IMR-90 (cell line): ENCODE measurements around the gene GRIK5. TPM values are rescaled to one million over a fixed set of nuclear protein-coding genes. Genes with fewer than 3 reads are reported as not detected.

Experiments
- ATAC-seq: fragments of 200-7000 bp; cut with Tn5 transposase; 2 replicates; pipeline ENCODE4 v1.9.1; 2020; ENCODE audit warnings: low read depth, mild to moderate bottlenecking, moderate library complexity
- BruUV-seq: library from RNA; stranded (reverse); fragments of 400-500 nt; replicated peaks from 2 replicates; lab custom pipeline; 2021; lab: Mats Ljungman, UMichigan
- CTCF ChIA-PET: fragments of 300-600 bp; formaldehyde crosslinking; extraction: SDS; loops from one replicate; lab custom pipeline; 2021; ENCODE audit warnings: antibody characterized with exemption; lab: Yijun Ruan, JAX
- POLR2A ChIA-PET: fragments of 300-600 bp; sonication (Branson Sonifier 250); formaldehyde crosslinking; loops from one replicate; lab custom pipeline; 2022; ENCODE audit warnings: antibody characterized with exemption; ENCODE audit not compliant: unreplicated experiment; lab: Charles Lee
- DNase-seq: peaks from one replicate; pipeline ENCODE4 v3.0.0; 2013
- H2AFZ ChIP-seq: replicated peaks from 2 replicates; pipeline ENCODE3; 2013; ENCODE audit warnings: low read length, mild to moderate bottlenecking; ENCODE audit not compliant: poor library complexity
- H2AK5ac ChIP-seq: 2 replicates; pipeline ENCODE4 v1.6.1; 2013; ENCODE audit warnings: low read depth, low read length, inconsistent platforms
- H2AK9ac ChIP-seq: replicated peaks from 2 replicates; pipeline ENCODE3; 2013; ENCODE audit warnings: mild to moderate bottlenecking, low read depth, low read length, moderate library complexity; ENCODE audit not compliant: poor library complexity
- H2BK120ac ChIP-seq: 2 replicates; pipeline ENCODE4 v1.6.1; 2013; ENCODE audit warnings: low read depth, low read length, inconsistent platforms
- H2BK15ac ChIP-seq: 3 replicates; pipeline ENCODE4 v1.6.1; 2013; ENCODE audit warnings: low read depth, low read length, inconsistent platforms
- H2BK20ac ChIP-seq: 2 replicates; pipeline ENCODE4 v1.6.1; 2013; ENCODE audit warnings: low read depth, mild to moderate bottlenecking, inconsistent platforms, low read length, moderate library complexity
- H2BK5ac ChIP-seq: 2 replicates; pipeline ENCODE4 v1.6.1; 2013; ENCODE audit warnings: mild to moderate bottlenecking, low read depth, low read length, inconsistent platforms; ENCODE audit not compliant: poor library complexity, severe bottlenecking
- H3K14ac ChIP-seq: replicated peaks from 2 replicates; pipeline ENCODE4 v1.6.1; 2013; ENCODE audit warnings: low read depth, low read length, inconsistent platforms
- H3K18ac ChIP-seq: 2 replicates; pipeline ENCODE4 v1.6.1; 2013; ENCODE audit warnings: low read depth, low read length, control low read depth
- H3K23ac ChIP-seq: 2 replicates; pipeline ENCODE4 v1.6.1; 2013; ENCODE audit warnings: low read depth, low read length, inconsistent platforms
- H3K27ac ChIP-seq: 2 replicates; pipeline ENCODE4 v1.5.1; 2013; ENCODE audit warnings: mild to moderate bottlenecking, control low read depth, low read length; ENCODE audit not compliant: insufficient read depth
- H3K27me3 ChIP-seq: 2 replicates; pipeline ENCODE4 v1.6.1; 2013; ENCODE audit warnings: low read length; ENCODE audit not compliant: control insufficient read depth, insufficient read depth
- H3K36me3 ChIP-seq: 2 replicates; pipeline ENCODE4 v1.6.1; 2013; ENCODE audit warnings: low read length, mixed read lengths; ENCODE audit not compliant: control insufficient read depth, insufficient read depth
- H3K4ac ChIP-seq: 2 replicates; pipeline ENCODE4 v1.6.1; 2013; ENCODE audit warnings: low read depth, low read length, inconsistent platforms
- H3K4me1 ChIP-seq: 2 replicates; pipeline ENCODE4 v1.6.1; 2013; ENCODE audit warnings: low read length, mixed read lengths; ENCODE audit not compliant: control insufficient read depth, insufficient read depth
- H3K4me2 ChIP-seq: 2 replicates; pipeline ENCODE4 v1.6.1; 2013; ENCODE audit warnings: low read depth, mild to moderate bottlenecking, control low read depth, low read length, moderate library complexity
- H3K4me3 ChIP-seq: 2 replicates; pipeline ENCODE4 v1.5.1; 2013; ENCODE audit warnings: low read depth, mild to moderate bottlenecking, control low read depth, low read length, moderate library complexity; ENCODE audit not compliant: insufficient read depth
- H3K56ac ChIP-seq: 2 replicates; pipeline ENCODE4 v1.6.1; 2013; ENCODE audit warnings: low read length, inconsistent platforms; ENCODE audit not compliant: insufficient read depth; ENCODE audit errors: extremely low read depth
- H3K79me1 ChIP-seq, 2 experiments: 2 replicates each; pipeline ENCODE4 v1.6.1; 2013; ENCODE audit warnings: low read length in 2 of 2, inconsistent platforms in 1 of 2, low read depth in 1 of 2
- H3K9ac ChIP-seq: 2 replicates; pipeline ENCODE4 v1.6.1; 2013; ENCODE audit warnings: low read depth, low read length, control low read depth
- H3K9me1 ChIP-seq: 2 replicates; pipeline ENCODE4 v1.6.1; 2013; ENCODE audit warnings: low read length, inconsistent platforms; ENCODE audit not compliant: insufficient read depth
- H3K9me3 ChIP-seq: 2 replicates; pipeline ENCODE4 v1.6.1; 2013; ENCODE audit warnings: low read length; ENCODE audit not compliant: control insufficient read depth, insufficient read depth
- H4K20me1 ChIP-seq: 2 replicates; pipeline ENCODE4 v1.6.1; 2013; ENCODE audit warnings: low read length, inconsistent platforms; ENCODE audit not compliant: insufficient read depth
- H4K5ac ChIP-seq: 2 replicates; pipeline ENCODE4 v1.6.1; 2013; ENCODE audit warnings: mild to moderate bottlenecking, low read depth, low read length, control low read depth
- H4K8ac ChIP-seq, 2 experiments: 2 replicates each; pipeline ENCODE4 v1.6.1; 2013; ENCODE audit warnings: low read depth in 2 of 2, low read length in 2 of 2, control low read depth in 1 of 2, inconsistent platforms in 1 of 2
- H4K91ac ChIP-seq: 2 replicates; pipeline ENCODE4 v1.6.1; 2013; ENCODE audit warnings: low read depth, low read length, inconsistent platforms; ENCODE audit not compliant: insufficient read depth
- BHLHE40 ChIP-seq: fragments of 150-350 bp; IDR thresholded peaks from 2 replicates; pipeline ENCODE4 v1.6.1; 2016; ENCODE audit warnings: mild to moderate bottlenecking, low read depth, low read length
- CEBPB ChIP-seq: IDR thresholded peaks from 2 replicates; pipeline ENCODE4 v1.6.1; 2012; ENCODE audit warnings: low read depth, low read length, improper control_type of control experiment
- CHD1 ChIP-seq: IDR thresholded peaks from 2 replicates; pipeline ENCODE4 v1.6.1; 2012; ENCODE audit warnings: low read depth, low read length, improper control_type of control experiment
- FOS ChIP-seq: fragments of 150-350 bp; IDR thresholded peaks from 2 replicates; pipeline ENCODE4 v1.6.1; 2016; ENCODE audit warnings: low read depth, low read length
- MAFK ChIP-seq: IDR thresholded peaks from 2 replicates; pipeline ENCODE4 v1.6.1; 2012; ENCODE audit warnings: low read depth, low read length, improper control_type of control experiment
- MAZ ChIP-seq: IDR thresholded peaks from 2 replicates; pipeline ENCODE4 v1.6.1; 2012; ENCODE audit warnings: low read depth, mild to moderate bottlenecking, low read length, improper control_type of control experiment, moderate library complexity, borderline replicate concordance
- MXI1 ChIP-seq: IDR thresholded peaks from 2 replicates; pipeline ENCODE4 v1.6.1; 2012; ENCODE audit warnings: low read depth, mild to moderate bottlenecking, low read length, moderate library complexity, borderline replicate concordance
- NFE2L2 ChIP-seq: fragments of 150-350 bp; IDR thresholded peaks from 2 replicates; pipeline ENCODE4 v1.6.1; 2016; ENCODE audit warnings: low read depth, mild to moderate bottlenecking, low read length
- POLR2A ChIP-seq: IDR thresholded peaks from 2 replicates; pipeline ENCODE4 v1.6.1; 2012; ENCODE audit warnings: mild to moderate bottlenecking, low read depth, low read length
- RAD21 ChIP-seq: IDR thresholded peaks from 2 replicates; pipeline ENCODE4 v1.6.1; 2012; ENCODE audit warnings: low read length, improper control_type of control experiment
- RCOR1 ChIP-seq: IDR thresholded peaks from 2 replicates; pipeline ENCODE4 v1.6.1; 2012; ENCODE audit warnings: mild to moderate bottlenecking, low read length, improper control_type of control experiment; ENCODE audit not compliant: insufficient replicate concordance
- RFX5 ChIP-seq: IDR thresholded peaks from 2 replicates; pipeline ENCODE4 v1.8.0; 2012; ENCODE audit warnings: low read depth, mild to moderate bottlenecking, low read length, moderate library complexity
- SMC3 ChIP-seq: fragments of 150-350 bp; IDR thresholded peaks from 2 replicates; pipeline ENCODE4 v1.6.1; 2016; ENCODE audit warnings: low read depth, mild to moderate bottlenecking, antibody characterized with exemption, low read length, moderate library complexity
- WGBS, 2 experiments: methylation state at CpG; one replicate each; pipeline versions ENCODE4 v1.1.5 to v1.1.7; 2013; ENCODE audit warnings: missing lambda C conversion rate in 2 of 2; ENCODE audit not compliant: insufficient read length in 1 of 2; ENCODE audit errors: extremely low coverage in 2 of 2; 5-methylcytosine and 5-hydroxymethylcytosine counted together
- dilution Hi-C: fragments of 300-500 bp; cut with HindIII; formaldehyde crosslinking; loops from one replicate; pipeline ENCODE4 v1.14.3; 2018; ENCODE audit warnings: low sequenced_read_pairs; ENCODE audit not compliant: unreplicated experiment
- in situ Hi-C: fragments of 300-500 bp; cut with MboI; formaldehyde crosslinking; loops from 3 replicates; pipeline ENCODE4 v1.14.3; 2019; ENCODE audit warnings: low sequenced_read_pairs, inconsistent platforms, mixed read lengths
- intact Hi-C: fragments of 100-400 bp; cut with micrococcal nuclease; formaldehyde crosslinking; loops from 2 replicates; pipeline ENCODE4 v1.10.0; 2022
- polyA plus RNA-seq, 3 experiments: library from polyadenylated mRNA; depleted of rRNA; stranded (reverse); fragments of >200 nt; gene quantifications; 2 replicates each; pipeline ENCODE4 v1.2.3, GENCODE V29; 2012; ENCODE audit warnings: low replicate concordance in 1 of 3
- total RNA-seq: library from RNA; depleted of rRNA; stranded (reverse); fragments of >200 nt; gene quantifications from 2 replicates; pipeline ENCODE4 v1.2.3, GENCODE V29; 2012
- TF ChIP-seq, protein P1 (sequence below): fragments of 150-350 bp; IDR thresholded peaks from 2 replicates; pipeline ENCODE4 v1.6.1; 2017; ENCODE audit warnings: mild to moderate bottlenecking, antibody characterized with exemption, low read length, low read depth
- TF ChIP-seq, protein P2 (sequence below): conservative IDR thresholded peaks from 2 replicates; pipeline ENCODE4 v1.5.1; 2012; ENCODE audit warnings: mild to moderate bottlenecking, low read depth, low read length, improper control_type of control experiment
- TF ChIP-seq, protein P3 (sequence below): fragments of 150-350 bp; IDR thresholded peaks from 2 replicates; pipeline ENCODE4 v1.6.1; 2016; ENCODE audit warnings: low read depth, mild to moderate bottlenecking, low read length, moderate library complexity, borderline replicate concordance

The GRIK5 gene
- total and polyA plus RNA-seq, 2 of the 4 experiments (the other 2 are of a cell fraction) = 0.10 TPM; not detected in 1

DNA sequence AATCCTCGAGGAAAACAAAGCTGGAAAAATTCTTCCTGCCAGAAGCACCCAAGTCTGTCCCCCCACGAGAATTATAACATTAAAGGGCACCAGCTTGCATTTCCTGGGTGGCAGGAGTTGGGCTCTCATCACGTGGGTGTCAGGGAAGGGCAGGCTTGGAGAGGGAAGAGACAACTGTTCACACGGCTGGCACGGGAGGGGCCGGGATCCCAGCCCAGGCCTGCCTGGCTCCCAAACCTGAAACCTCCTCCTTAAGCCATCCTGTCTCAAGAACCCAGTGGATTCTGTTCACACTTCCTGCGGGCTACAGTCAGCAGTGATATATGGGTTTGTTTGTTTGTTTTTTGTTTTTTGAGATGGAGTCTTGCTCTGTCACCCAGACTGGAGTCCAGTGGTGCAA, 12.2 kb downstream of the GRIK5 start:
- dilution Hi-C loops = no loop called here
- no peak for DNase-seq

More for the DNA sequence above, 12.2 kb downstream of the GRIK5 start:
- Histone ChIP-seq H4K91ac (no peak overlapping the region), H3K9me3 (no peaks in the 10 kb centered on the region), H3K36me3 (no peaks in the 10 kb centered on the region), H2BK15ac (no peak overlapping the region), H2AK5ac (no peak overlapping the region), H3K4me3 (no peak overlapping the region), H3K4ac (no peak overlapping the region), H2BK120ac (no peak overlapping the region), H3K27me3 (peaks cover 44% of the 10 kb centered on the region), H3K4me1 (no peaks in the 10 kb centered on the region), H3K9ac (no peak overlapping the region), H3K18ac (no peak overlapping the region), H4K5ac (no peak overlapping the region), H2AK9ac (no peak overlapping the region), H3K56ac (no peak overlapping the region), H3K4me2 (no peak overlapping the region), H2BK5ac (no peak overlapping the region), H3K23ac (no peak overlapping the region), H3K14ac (no peak overlapping the region), H3K9me1 (no peaks in the 10 kb centered on the region), H3K27ac (no peak overlapping the region), H3K79me1 (no peaks in the 10 kb centered on the region), H2AFZ (no peak overlapping the region), H4K20me1 (no peaks in the 10 kb centered on the region), H4K8ac (no peak overlapping the region), H2BK20ac (no peak overlapping the region)
- ATAC-seq = no peak
- TF ChIP-seq CHD1 = no peak
- TF ChIP-seq CEBPB = no peak
- TF ChIP-seq RCOR1 = no peak
- TF ChIP-seq NFE2L2 = no peak
- no peak for TF ChIP-seq MAZ
- TF ChIP-seq MXI1 = no peak
- TF ChIP-seq, protein P1, sequence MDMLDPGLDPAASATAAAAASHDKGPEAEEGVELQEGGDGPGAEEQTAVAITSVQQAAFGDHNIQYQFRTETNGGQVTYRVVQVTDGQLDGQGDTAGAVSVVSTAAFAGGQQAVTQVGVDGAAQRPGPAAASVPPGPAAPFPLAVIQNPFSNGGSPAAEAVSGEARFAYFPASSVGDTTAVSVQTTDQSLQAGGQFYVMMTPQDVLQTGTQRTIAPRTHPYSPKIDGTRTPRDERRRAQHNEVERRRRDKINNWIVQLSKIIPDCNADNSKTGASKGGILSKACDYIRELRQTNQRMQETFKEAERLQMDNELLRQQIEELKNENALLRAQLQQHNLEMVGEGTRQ = no peak
- TF ChIP-seq, protein P2, sequence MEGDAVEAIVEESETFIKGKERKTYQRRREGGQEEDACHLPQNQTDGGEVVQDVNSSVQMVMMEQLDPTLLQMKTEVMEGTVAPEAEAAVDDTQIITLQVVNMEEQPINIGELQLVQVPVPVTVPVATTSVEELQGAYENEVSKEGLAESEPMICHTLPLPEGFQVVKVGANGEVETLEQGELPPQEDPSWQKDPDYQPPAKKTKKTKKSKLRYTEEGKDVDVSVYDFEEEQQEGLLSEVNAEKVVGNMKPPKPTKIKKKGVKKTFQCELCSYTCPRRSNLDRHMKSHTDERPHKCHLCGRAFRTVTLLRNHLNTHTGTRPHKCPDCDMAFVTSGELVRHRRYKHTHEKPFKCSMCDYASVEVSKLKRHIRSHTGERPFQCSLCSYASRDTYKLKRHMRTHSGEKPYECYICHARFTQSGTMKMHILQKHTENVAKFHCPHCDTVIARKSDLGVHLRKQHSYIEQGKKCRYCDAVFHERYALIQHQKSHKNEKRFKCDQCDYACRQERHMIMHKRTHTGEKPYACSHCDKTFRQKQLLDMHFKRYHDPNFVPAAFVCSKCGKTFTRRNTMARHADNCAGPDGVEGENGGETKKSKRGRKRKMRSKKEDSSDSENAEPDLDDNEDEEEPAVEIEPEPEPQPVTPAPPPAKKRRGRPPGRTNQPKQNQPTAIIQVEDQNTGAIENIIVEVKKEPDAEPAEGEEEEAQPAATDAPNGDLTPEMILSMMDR = no peak
- TF ChIP-seq BHLHE40 = no peak
- no peak for TF ChIP-seq RAD21
- TF ChIP-seq SMC3 = no peak
- TF ChIP-seq POLR2A = no peak
- TF ChIP-seq, protein P3, sequence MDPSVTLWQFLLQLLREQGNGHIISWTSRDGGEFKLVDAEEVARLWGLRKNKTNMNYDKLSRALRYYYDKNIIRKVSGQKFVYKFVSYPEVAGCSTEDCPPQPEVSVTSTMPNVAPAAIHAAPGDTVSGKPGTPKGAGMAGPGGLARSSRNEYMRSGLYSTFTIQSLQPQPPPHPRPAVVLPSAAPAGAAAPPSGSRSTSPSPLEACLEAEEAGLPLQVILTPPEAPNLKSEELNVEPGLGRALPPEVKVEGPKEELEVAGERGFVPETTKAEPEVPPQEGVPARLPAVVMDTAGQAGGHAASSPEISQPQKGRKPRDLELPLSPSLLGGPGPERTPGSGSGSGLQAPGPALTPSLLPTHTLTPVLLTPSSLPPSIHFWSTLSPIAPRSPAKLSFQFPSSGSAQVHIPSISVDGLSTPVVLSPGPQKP = no peak
- TF ChIP-seq RFX5 = no peak
- no peak for TF ChIP-seq MAFK
- TF ChIP-seq FOS = no peak
- intact Hi-C loops = no loop called here
- no TSS peak for BruUV-seq
- CTCF ChIA-PET = no interaction called here
- POLR2A ChIA-PET = no interaction called here
- in situ Hi-C loops = no loop called here
- no CpG with 5 or more reads among the region's 7 CpGs for WGBS, 2 experiments
